Hindlimb muscle (tissue), 1 donor: ENCODE results near the gene SLC22A7. TPM values are rescaled to one million over a fixed set of nuclear protein-coding genes. Genes with fewer than 3 reads are reported as not detected.

Source experiments
- DNase-seq: peaks from one replicate; pipeline ENCODE4 v3.0.0-alpha.2; 2013
- polyA plus RNA-seq: library from polyadenylated mRNA; unstranded; fragments of 120-200 nt; gene quantifications from one replicate; pipeline ENCODE4 v1.2.1, GENCODE V29; 2013; ENCODE audit not compliant: insufficient read length

SLC22A7 gene, protein sequence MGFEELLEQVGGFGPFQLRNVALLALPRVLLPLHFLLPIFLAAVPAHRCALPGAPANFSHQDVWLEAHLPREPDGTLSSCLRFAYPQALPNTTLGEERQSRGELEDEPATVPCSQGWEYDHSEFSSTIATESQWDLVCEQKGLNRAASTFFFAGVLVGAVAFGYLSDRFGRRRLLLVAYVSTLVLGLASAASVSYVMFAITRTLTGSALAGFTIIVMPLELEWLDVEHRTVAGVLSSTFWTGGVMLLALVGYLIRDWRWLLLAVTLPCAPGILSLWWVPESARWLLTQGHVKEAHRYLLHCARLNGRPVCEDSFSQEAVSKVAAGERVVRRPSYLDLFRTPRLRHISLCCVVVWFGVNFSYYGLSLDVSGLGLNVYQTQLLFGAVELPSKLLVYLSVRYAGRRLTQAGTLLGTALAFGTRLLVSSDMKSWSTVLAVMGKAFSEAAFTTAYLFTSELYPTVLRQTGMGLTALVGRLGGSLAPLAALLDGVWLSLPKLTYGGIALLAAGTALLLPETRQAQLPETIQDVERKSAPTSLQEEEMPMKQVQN
- not detected for polyA plus RNA-seq

DNA sequence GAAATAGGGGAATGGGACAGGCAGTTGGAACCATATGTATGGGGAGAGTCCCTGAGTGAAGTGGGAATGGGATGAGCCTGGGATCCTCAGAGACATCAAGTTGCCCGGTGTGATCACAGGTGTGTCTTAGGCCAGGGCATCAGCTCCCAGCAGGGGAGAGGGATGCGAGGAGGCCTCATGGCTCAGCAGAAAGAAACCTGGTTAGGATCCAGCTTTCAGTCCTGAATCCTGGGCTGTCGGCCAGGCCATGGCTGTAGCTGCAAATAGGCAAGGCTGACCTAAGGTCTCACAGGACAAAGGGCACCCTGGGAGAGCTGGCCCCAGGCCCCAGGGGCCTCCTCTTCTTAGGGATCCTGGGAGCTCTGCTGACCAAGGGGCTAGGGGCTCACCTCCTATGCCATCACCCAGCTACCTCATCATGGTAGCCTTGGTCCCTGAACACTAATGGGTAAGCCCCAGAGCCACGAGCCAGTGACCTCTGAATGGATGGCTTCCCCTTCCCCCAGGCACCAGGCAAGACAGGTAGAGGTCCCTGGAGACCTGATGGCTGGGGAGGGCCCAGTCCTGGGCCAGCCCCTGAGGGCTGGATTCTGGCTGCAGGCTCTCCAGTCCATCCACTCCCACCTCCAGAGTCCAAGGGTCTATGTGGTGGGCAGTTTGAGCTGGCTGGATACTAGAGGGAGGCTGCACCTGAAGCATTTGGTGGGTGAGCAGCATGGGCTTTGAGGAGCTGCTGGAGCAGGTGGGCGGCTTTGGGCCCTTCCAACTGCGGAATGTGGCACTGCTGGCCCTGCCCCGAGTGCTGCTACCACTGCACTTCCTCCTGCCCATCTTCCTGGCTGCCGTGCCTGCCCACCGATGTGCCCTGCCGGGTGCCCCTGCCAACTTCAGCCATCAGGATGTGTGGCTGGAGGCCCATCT, at the start of gene SLC22A7:
Gene SLC22A7 (plus strand): TSS at position 617 of the 921 bp plus-strand sequence. CDS start 99 bp downstream, at position 716.
- no peak for DNase-seq

DNA sequence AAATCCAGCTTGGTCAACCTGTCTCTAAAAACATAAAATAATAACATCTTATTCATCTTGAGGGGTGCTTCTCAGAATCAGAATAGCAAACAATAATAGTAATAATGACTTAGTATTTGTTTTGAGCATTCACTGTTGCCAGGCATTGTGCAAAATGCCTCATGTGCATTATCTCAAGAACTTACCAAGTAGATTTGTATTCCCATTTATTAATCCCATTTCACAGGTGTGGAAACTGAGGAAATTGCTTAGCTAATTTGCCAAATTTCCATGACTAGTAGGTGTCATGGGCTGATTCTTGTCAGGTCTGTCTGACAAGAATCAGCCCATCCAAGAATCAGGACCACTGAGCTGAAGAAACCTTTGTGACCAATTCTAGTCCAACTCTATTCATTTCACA, 49.3 kb upstream of the SLC22A7 start:
- no peak for DNase-seq

- DNase-seq, result no peak
These were observed 47.1 kb upstream of the SLC22A7 start for GRCh38 chr6:43250992-43251373.

- DNase-seq, result no peak
These were observed 44.7 kb upstream of the SLC22A7 start for GRCh38 chr6:43253401-43253800.

DNA sequence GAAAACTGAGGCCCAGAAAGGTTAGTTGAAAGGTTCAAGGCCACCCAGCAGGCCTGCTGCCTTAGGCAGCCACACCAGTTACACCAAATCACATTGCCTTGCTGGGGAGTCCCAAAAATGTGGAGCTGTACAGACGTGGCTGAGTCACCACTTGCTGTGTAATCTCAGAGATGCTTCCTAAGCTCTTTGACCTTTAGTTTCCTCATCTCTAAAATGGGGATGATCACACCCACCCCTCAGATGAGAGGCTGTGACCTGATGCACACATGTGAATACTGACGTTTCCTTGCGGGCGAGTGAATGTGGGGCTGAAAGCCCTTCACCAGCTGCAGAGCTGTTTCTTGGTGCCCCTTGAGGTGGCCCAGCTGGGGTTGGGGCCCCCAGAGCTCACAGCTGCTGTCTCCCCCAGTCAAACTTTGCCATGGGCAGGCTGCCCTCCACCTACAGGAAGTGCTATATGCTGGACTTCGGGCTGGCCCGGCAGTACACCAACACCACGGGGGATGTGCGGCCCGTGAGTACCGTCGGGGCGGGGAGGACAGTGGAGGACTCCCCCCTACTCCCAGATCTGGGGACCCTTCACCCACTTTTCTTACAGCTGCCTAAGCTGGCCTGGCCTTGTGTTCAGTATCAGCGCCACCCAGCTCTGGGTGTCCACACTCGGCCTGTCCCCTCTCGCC, 43.8 kb upstream of the SLC22A7 start:
- DNase-seq, result no peak

DNA sequence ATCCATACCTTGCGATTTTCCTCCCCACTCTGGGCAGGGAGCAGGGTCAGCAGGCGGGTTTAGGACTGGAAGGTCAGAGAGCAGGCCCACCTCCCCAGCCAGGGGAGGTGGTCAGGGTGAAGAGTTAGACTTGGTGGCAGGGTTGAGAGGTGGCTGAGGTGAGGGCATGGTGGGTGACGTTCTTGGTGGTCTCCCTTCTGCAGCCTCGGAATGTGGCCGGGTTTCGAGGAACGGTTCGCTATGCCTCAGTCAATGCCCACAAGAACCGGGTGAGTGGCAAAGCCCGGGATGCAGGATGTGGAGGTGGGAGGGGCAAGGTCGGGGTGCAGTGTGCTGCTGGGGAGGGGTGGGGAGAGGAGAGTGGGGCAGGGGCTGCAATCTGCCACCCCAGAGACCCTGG, 43.2 kb upstream of the SLC22A7 start:
- DNase-seq, result no peak

GRCh38 chr6:43255408-43256054, 42.5 kb upstream of the SLC22A7 start:
- no peak for DNase-seq

- no peak for DNase-seq
These were observed 41.2 kb upstream of the SLC22A7 start for GRCh38 chr6:43256670-43257366.

- DNase-seq, result no peak
These were observed 40.5 kb upstream of the SLC22A7 start for GRCh38 chr6:43257367-43258145.

- no peak for DNase-seq
These were observed 39.9 kb upstream of the SLC22A7 start for GRCh38 chr6:43258180-43258579.

GRCh38 chr6:43258807-43259686, 39.0 kb upstream of the SLC22A7 start:
- no peak for DNase-seq

GRCh38 chr6:43260791-43261190, 37.3 kb upstream of the SLC22A7 start:
- no peak for DNase-seq

DNA sequence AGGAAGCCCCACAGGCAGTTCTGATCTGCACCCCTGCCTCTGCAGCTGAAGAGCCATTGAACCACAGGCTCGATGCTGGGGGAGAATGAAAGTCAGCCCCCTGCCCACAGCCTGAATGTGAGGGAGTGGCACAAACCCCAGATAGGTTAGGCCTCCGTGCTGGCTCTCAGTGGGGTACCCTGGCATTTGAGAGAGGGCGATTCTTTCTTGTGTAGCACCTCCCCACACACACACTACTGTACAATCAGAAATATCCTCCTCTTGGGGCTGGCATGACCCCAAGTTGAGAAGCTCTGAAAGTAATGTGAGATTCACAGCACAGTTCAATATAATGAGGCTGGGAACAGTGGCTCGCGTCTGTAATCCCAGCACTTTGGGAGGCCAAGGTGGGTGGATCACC, 36.9 kb upstream of the SLC22A7 start:
- no peak for DNase-seq

- no peak for DNase-seq
These were observed 35.9 kb upstream of the SLC22A7 start for GRCh38 chr6:43262000-43262779.

GRCh38 chr6:43262780-43263313, 35.2 kb upstream of the SLC22A7 start:
- no peak for DNase-seq

GRCh38 chr6:43263314-43264178, 34.5 kb upstream of the SLC22A7 start:
- DNase-seq, result peak; percentile 63

GRCh38 chr6:43264599-43265145, 33.4 kb upstream of the SLC22A7 start:
- no peak for DNase-seq
